ENCODE measurements around the gene STAB1. TPM values are rescaled to one million over a fixed set of nuclear protein-coding genes. Genes with fewer than 3 reads are reported as not detected.
A peak's percentile ranks its signal among the peaks of the same experiment; 100 is the strongest.

Gene STAB1
- total and polyA plus RNA-seq, 2 of the 13 experiments (the other 11 are each of a cell fraction or from before 2014, with no cell fraction given): 0.09 to 0.34 TPM

DNA sequence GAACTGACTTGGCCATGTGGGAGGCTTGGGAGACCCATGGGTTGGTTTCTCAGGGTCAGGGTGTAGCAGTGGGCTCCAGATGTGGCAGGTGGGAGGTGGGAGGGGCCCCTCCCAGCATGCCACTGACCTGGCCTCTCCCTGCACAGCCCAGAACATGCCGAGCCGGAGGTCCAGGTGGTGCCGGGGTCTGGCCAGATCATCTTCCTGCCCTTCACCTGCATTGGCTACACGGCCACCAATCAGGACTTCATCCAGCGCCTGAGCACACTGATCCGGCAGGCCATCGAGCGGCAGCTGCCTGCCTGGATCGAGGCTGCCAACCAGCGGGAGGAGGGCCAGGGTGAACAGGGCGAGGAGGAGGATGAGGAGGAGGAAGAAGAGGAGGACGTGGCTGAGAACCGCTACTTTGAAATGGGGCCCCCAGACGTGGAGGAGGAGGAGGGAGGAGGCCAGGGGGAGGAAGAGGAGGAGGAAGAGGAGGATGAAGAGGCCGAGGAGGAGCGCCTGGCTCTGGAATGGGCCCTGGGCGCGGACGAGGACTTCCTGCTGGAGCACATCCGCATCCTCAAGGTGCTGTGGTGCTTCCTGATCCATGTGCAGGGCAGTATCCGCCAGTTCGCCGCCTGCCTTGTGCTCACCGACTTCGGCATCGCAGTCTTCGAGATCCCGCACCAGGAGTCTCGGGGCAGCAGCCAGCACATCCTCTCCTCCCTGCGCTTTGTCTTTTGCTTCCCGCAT lies 7.9 kb upstream of the STAB1 start:
- DNase-seq (ENCODE audit: low spot score) (no peak), FAIRE-seq (no peak), ATAC-seq (no peak)
- Histone ChIP-seq H3K27me3 (ENCODE audit: control insufficient read depth in 1 of 2, insufficient read depth in 2 of 2, low read length in 2 of 2) (no peaks in the 10 kb centered on the region), H3K4me2 (ENCODE audit: low read depth, low read length) (no peak overlapping the region), H4K20me1 (ENCODE audit: insufficient read depth, low read length) (no peaks in the 10 kb centered on the region; the same call in 1 of the 2 replicates), H3K4me3 (replicated peaks in 1 of 3; ENCODE audit: insufficient read depth in 1 of 3, low read depth in 2 of 3, low read length in 3 of 3) (no peak overlapping the region), H3K27ac (ENCODE audit: extremely low read length, insufficient read depth, low read length) (no peak overlapping the region), H3K36me3 (replicated peaks in 1 of 2; ENCODE audit: control insufficient read depth in 1 of 2, insufficient read depth in 2 of 2, low read length in 2 of 2) (peaks cover 15 to 45% of the 10 kb centered on the region in 2 experiments), H3K4me1 (ENCODE audit: insufficient read depth, low read length) (peaks cover 11% of the 10 kb centered on the region; the same call in 1 of the 2 replicates), H3K9ac (ENCODE audit: insufficient read depth, low read depth, low read length) (no peak overlapping the region), H2AFZ (ENCODE audit: low read length) (no peak overlapping the region), H3K79me2 (ENCODE audit: insufficient read depth, low read length) (no peaks in the 10 kb centered on the region), H3K9me3 (ENCODE audit: low read length) (no peaks in the 10 kb centered on the region)
- intact Hi-C loops (cut with micrococcal nuclease; ENCODE audit: unreplicated experiment) (no loop called here), in situ Hi-C loops (cut with HindIII; ENCODE audit: extremely low pct_ligation_motif_present, low pct_unique_long_range_greater_than_20kb) (no loop called here)
- ChIA-PET POLR2A (no interaction called here), CTCF (ENCODE audit: low intra/inter-chr PET ratio, low total read pairs) (no interaction called here)
- no TSS peak for BruUV-seq (replicated peaks)
- WGBS (ENCODE audit: low lambda C conversion rate): 95% methylated on average over 29 of the region's 31 CpGs
- 0 out of 2 replicates have a peak, but pooled peaks have one; percentile 26 for TF ChIP-seq ZBTB38 (CRISPR knock-in tag; IDR thresholded peaks at IDR 0.05)
- TF ChIP-seq, protein P1, sequence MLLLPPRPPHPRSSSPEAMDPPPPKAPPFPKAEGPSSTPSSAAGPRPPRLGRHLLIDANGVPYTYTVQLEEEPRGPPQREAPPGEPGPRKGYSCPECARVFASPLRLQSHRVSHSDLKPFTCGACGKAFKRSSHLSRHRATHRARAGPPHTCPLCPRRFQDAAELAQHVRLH (CRISPR knock-in tag; IDR thresholded peaks at IDR 0.05; ENCODE audit: borderline replicate concordance, low read depth): no peak
- no peak for TF ChIP-seq MEF2D (CRISPR knock-in tag; IDR thresholded peaks at IDR 0.05)
- TF ChIP-seq MYC (CRISPR knock-in tag; IDR thresholded peaks at IDR 0.05; ENCODE audit: borderline replicate concordance): no peak

DNA sequence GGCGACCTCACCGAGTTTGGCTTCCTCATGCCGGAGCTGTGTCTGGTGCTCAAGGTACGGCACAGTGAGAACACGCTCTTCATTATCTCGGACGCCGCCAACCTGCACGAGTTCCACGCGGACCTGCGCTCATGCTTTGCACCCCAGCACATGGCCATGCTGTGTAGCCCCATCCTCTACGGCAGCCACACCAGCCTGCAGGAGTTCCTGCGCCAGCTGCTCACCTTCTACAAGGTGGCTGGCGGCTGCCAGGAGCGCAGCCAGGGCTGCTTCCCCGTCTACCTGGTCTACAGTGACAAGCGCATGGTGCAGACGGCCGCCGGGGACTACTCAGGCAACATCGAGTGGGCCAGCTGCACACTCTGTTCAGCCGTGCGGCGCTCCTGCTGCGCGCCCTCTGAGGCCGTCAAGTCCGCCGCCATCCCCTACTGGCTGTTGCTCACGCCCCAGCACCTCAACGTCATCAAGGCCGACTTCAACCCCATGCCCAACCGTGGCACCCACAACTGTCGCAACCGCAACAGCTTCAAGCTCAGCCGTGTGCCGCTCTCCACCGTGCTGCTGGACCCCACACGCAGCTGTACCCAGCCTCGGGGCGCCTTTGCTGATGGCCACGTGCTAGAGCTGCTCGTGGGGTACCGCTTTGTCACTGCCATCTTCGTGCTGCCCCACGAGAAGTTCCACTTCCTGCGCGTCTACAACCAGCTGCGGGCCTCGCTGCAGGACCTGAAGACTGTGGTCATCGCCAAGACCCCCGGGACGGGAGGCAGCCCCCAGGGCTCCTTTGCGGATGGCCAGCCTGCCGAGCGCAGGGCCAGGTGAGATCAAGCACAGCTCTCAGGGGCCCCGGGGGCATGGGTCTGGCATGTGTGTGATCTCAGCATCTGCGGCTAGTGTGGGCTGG lies 7.1 kb upstream of the STAB1 start:
- no TSS peak for BruUV-seq (replicated peaks)
- Histone ChIP-seq H3K4me2 (ENCODE audit: low read depth, low read length) (no peak overlapping the region), H4K20me1 (ENCODE audit: insufficient read depth, low read length) (no peaks in the 10 kb centered on the region; the same call in 1 of the 2 replicates), H3K27ac (ENCODE audit: extremely low read length, insufficient read depth, low read length) (no peak overlapping the region), H3K4me1 (ENCODE audit: insufficient read depth, low read length) (peaks cover 11% of the 10 kb centered on the region; the same call in 1 of the 2 replicates), H2AFZ (ENCODE audit: low read length) (no peak overlapping the region), H3K4me3 (replicated peaks in 1 of 3; ENCODE audit: insufficient read depth in 1 of 3, low read depth in 2 of 3, low read length in 3 of 3) (no peak overlapping the region), H3K36me3 (replicated peaks in 1 of 2; ENCODE audit: control insufficient read depth in 1 of 2, insufficient read depth in 2 of 2, low read length in 2 of 2) (peaks cover 18 to 41% of the 10 kb centered on the region in 2 experiments), H3K27me3 (ENCODE audit: control insufficient read depth in 1 of 2, insufficient read depth in 2 of 2, low read length in 2 of 2) (no peaks in the 10 kb centered on the region), H3K9me3 (ENCODE audit: low read length) (no peaks in the 10 kb centered on the region), H3K79me2 (ENCODE audit: insufficient read depth, low read length) (no peaks in the 10 kb centered on the region), H3K9ac (ENCODE audit: insufficient read depth, low read depth, low read length) (no peak overlapping the region)
- POLR2A ChIA-PET: no interaction called here
- in situ Hi-C loops (cut with HindIII; ENCODE audit: extremely low pct_ligation_motif_present, low pct_unique_long_range_greater_than_20kb) (no loop called here), intact Hi-C loops (cut with micrococcal nuclease; ENCODE audit: unreplicated experiment) (no loop called here)
- DNase-seq (ENCODE audit: low spot score) (no peak), ATAC-seq (no peak), FAIRE-seq (no peak)
- 98% methylated on average over 44 of the region's 59 CpGs for WGBS (ENCODE audit: low lambda C conversion rate)
- CTCF ChIA-PET (ENCODE audit: low intra/inter-chr PET ratio, low total read pairs): no interaction called here
- 0 out of 2 replicates have a peak, but pooled peaks have one; percentile 3 for TF ChIP-seq ZBTB38 (CRISPR knock-in tag; IDR thresholded peaks at IDR 0.05)
- peak; percentile 50 for TF ChIP-seq AGO2 (optimal IDR thresholded peaks at IDR 0.05; ENCODE audit: low read depth, low read length)
- no peak for TF ChIP-seq ZNF460 (CRISPR knock-in tag; IDR thresholded peaks at IDR 0.05; ENCODE audit: borderline replicate concordance)

Measured in HepG2 (cell line).